GM12875 (cell line): ENCODE data around the gene VIM.

Source experiments
- H3K4me3 ChIP-seq: one replicate; pipeline ENCODE4 v1.5.1; 2011; ENCODE audit warnings: low read depth, low read length, control low read depth
- CTCF ChIP-seq: IDR thresholded peaks from 2 replicates; pipeline ENCODE4 v1.5.1; 2011; ENCODE audit warnings: low read depth, mild to moderate bottlenecking, control low read depth, inconsistent platforms, low read length, moderate library complexity, borderline replicate concordance; ENCODE audit not compliant: insufficient read depth

Gene VIM

GRCh38 chr10:17231788-17232187 is 3.7 kb downstream of the VIM start:
- TF ChIP-seq CTCF, result no peak
- H3K4me3 ChIP-seq, result no peak overlapping the region

- TF ChIP-seq CTCF, result no peak
- no peak overlapping the region for H3K4me3 ChIP-seq
Observed at GRCh38 chr10:17232276-17232960, 4.4 kb downstream of the VIM start.

GRCh38 chr10:17233286-17233991 is 5.4 kb downstream of the VIM start:
- no peak for TF ChIP-seq CTCF
- no peak overlapping the region for H3K4me3 ChIP-seq

- no peak for TF ChIP-seq CTCF
- H3K4me3 ChIP-seq, result no peak overlapping the region
Observed at GRCh38 chr10:17234431-17234945, 6.4 kb downstream of the VIM start.

- no peak overlapping the region for H3K4me3 ChIP-seq
- TF ChIP-seq CTCF, result no peak
Observed at GRCh38 chr10:17235136-17235535, 7.1 kb downstream of the VIM start.

- no peak for TF ChIP-seq CTCF
- H3K4me3 ChIP-seq, result no peak overlapping the region
Observed at GRCh38 chr10:17236468-17237148, 8.6 kb downstream of the VIM start.
